Tibial nerve (tissue), 3 donors: ENCODE results near the gene PARP3.

Experiments used
- CTCF ChIP-seq, 5 experiments: fragments of 200-600 bp in 3 of 5; fragments of 450-650 bp in 2 of 5; sonication (generic) in 3 of 5; IDR thresholded peaks; one replicate each; pipeline ENCODE4 v1.5.1; 2016 to 2019; ENCODE audit warnings: antibody characterized with exemption in 5 of 5, mild to moderate bottlenecking in 3 of 5, moderate library complexity in 2 of 5
- POLR2A ChIP-seq, 2 donors: fragments of 450-650 bp; IDR thresholded peaks; one replicate each; pipeline ENCODE4 v1.6.1; 2017; ENCODE audit warnings: antibody characterized with exemption in 2 of 2, mild to moderate bottlenecking in 2 of 2, moderate library complexity in 2 of 2

- no peak for TF ChIP-seq POLR2A (IDR thresholded peaks at IDR 0.05)
- no peak for TF ChIP-seq CTCF (IDR thresholded peaks at IDR 0.05)
Measured at GRCh38 chr3:51971350-51971749, 29.2 kb downstream of the PARP3 start.
